Measurements from ENCODE around the gene RPL22.

Gene RPL22

DNA sequence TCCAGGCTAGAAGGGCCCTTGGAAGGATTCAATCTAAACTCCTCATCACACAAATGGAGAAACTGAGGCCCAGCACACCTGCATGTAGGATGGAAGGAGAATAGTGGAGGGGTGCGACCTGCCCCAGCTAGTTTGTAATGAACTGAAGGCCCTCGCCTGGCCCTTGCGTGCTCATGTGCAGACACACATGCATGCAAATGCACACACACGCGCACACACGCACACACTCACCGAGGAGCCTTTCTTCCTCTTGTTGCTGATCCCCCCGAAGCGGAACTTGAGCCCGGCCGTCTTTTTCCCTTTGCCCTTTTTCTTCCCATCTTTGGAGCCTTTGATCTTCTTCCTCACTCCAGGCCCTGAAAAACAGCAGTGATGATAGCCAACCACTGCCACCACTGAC lies 47.2 kb downstream of the RPL22 start:
- no peak for DNase-seq (ENCODE audit: low spot score)

DNA sequence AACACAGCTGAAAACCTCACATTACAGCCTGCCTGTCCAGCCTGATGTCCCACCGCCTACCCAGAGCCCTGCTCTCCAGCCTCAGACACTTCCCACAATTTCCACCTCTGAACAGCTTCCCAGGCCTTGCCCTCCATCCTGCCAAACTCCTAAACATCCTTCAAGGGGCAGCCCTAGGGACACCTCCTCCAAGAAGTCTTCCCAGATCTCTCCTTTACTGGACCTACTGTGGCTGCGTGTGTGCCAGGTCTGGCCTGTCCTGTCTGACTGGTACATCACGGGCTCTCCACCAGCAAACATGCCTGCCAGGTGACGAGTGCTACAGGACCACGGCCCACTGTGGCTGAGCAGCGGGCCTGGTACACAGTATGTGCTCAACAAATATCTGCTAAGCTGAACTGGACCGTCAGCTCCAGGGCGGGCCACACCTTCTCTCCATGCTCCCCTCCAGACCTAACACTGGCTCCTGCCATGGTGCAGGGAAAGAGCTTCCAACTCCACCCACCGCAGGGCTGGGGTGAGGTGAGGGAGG lies 48.0 kb downstream of the RPL22 start:
- DNase-seq (ENCODE audit: low spot score) = no peak

GRCh38 chr1:6150006-6150938 lies 49.1 kb downstream of the RPL22 start:
- no peak for DNase-seq (ENCODE audit: low spot score)

DNA sequence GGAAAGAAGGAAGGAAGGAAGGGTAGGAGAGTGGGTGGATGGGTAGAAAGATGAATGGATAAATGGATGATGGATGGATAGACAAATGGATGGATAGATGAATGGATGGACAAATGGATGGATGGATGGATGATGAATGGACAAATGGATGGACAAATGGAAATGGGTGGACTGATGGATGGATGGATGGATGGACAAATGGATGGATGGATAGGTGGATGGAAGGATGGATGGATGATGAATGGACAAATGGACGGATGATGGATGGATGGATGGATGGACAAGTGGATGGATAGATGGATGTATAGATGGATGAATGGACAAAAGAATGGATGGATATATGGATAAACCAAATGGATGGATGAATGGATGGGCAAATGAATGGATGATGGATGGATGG lies 49.8 kb downstream of the RPL22 start:
- DNase-seq (ENCODE audit: low spot score) = no peak

GRCh38 chr1:6148497-6149241 lies 50.7 kb downstream of the RPL22 start:
- DNase-seq (ENCODE audit: low spot score) = peak; percentile 85

DNA sequence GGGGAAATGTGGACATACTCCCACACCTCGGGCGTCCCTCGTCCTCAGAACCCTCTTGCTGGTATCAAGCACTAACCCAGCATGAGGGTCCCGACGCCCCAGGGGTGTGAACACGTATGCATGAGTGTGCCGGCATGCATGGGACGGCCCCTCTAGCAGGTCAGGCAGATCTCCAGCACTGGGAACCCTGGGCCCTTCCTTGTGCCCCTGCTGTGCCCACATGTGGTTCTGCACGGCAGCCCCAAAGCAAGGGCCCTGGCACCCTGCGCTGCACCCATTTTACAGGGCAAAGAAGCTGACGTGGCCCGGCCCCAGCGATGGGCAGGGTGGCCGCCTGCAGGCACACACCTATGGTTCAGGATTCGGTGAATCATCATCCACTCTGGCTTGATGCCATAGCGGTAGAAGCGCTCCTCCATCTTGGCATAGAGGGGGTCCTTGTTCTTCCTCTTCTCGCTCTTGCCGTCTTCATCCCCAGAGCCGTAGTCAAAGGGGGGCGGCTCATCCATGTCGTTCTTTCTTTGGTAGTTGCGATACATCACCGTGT lies 53.5 kb downstream of the RPL22 start:
- DNase-seq (ENCODE audit: low spot score) = no peak

DNA sequence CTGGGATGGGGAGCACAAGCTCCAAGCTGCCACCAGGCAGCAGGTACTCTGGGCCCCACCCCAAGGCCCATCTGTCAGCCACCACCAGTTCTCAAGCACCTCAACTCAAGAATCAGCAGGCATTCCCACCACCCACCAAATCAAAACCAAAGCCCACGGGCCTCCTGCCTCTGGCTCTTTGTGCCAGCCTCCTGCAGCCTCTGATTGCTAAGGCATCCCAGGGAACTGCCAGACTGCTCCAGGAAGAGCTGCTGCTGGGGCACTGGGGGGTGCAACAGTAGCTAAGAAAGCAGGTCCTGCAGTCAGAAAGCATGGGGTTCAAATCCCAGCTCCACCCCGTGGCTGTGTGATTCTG lies 54.0 kb downstream of the RPL22 start:
- no peak for DNase-seq (ENCODE audit: low spot score)

GRCh38 chr1:6144647-6145395 lies 54.6 kb downstream of the RPL22 start:
- DNase-seq (ENCODE audit: low spot score) = no peak

DNA sequence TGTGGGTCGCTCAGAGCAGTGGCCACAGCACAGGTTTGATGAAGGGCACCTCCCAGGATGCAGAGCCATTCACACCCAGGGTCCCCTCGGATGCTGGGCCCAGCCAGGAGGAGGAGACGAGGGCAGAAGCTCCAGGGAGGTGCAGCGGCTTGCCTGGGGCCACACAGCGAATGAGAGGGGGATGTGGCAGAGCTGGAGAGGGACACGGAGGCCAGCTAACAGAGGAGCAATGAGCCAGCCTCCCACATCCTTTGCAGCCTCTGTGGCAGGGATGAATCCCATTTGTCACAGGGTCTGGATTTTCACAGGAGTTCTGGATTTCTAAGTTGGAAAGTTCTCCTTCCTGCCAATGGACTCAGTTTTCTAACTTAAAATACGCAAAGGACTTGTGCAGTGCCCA lies 55.2 kb downstream of the RPL22 start:
- DNase-seq (ENCODE audit: low spot score) = no peak

- DNase-seq (ENCODE audit: low spot score) = no peak
These were observed 56.0 kb downstream of the RPL22 start for GRCh38 chr1:6143395-6143794.

GRCh38 chr1:6142734-6143133 lies 56.7 kb downstream of the RPL22 start:
- no peak for DNase-seq (ENCODE audit: low spot score)

DNA sequence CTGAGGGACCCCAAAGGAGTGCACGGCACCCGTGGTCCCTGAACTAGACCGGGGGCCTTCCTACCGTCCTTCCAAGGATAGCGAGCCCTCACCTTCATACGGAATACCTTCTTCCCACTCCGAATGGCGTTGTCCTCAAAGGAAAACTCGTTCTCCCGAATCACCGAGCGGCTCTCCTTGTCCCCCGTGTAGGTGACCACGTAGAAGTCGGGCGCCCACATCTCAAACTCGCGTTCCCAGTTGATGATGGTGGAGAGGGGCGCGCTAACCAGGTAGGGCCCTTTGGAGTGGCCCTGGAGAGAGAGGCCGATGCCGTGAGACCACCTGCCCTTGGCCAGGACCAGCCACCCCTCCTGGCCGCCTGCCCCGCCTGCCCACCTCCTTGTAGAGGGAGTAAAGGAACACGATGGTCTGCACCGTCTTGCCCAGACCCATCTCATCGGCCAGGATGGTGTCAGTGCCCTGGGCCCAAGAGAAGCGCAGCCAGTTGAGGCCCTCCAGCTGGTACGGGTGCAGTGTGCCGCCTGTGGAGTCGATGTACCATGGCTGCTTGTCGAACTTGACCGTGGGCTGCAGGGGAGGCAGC lies 57.3 kb downstream of the RPL22 start:
- no peak for DNase-seq (ENCODE audit: low spot score)

DNA sequence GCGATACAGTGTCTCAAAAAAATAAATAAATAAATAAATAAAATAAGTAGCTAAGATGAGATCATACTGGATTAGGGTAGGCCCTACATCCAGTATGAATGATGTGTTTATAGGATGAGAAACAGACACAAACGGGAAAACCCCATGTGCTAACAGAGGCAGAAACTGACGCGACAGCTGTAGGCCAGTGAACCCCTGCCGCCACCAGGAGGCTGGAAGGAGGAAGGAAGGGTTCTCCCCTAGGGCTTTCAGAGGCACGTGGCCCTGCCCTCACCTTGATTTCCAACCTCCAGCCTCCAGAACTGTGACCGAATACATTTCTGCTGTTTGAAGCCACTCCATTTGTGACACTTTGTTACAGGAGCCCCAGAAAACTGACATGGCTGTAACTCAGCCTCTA lies 57.8 kb downstream of the RPL22 start:
- DNase-seq (ENCODE audit: low spot score) = no peak

DNA sequence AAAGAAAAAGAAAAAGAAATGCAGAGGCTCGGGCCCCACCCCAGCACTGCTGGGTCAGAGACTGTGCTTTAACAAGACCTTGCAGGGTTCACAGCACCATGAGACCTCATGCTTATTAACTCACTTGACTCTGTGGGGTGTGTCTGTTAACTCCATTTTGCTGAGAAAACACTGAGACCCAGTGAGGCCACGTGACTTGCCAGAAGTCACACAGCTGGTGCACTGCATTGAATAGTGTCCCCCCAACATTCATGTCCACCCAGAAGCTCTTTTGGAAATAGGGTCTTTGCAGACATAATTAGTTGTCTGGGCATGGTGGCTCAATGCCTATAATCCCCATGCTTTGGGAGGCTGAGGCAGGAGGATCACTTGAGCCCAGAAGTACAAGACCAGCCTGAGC lies 59.0 kb downstream of the RPL22 start:
- DNase-seq (ENCODE audit: low spot score) = no peak

DNA sequence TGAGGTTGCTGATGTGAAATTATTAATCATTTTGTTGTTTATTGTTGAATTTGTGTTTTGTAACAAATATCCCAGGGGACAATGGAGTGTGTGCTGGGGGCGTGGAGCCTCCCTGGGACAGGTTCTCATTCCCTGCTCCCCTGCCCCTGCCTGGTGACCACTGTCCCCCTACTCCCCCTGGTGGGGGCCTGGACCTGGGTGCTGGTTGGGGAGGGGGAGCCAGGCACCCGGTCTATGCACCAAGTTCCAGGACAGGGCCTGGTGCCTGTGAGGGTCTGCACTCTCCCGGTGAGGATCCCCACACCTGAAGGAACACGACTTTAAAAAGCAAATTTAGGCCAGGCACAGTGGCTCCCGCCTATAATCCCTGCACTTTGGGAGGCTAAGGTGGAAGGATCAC lies 61.6 kb downstream of the RPL22 start:
- DNase-seq (ENCODE audit: low spot score) = no peak

- no peak for DNase-seq (ENCODE audit: low spot score)
These were observed 62.7 kb downstream of the RPL22 start for GRCh38 chr1:6136516-6137220.
